ENCODE data around the gene JDP2. TPM values are rescaled to one million over a fixed set of nuclear protein-coding genes. Genes with fewer than 3 reads are reported as not detected.

JDP2 gene
- total and polyA plus RNA-seq, 2 of the 4 experiments (the other 2 are of a cell fraction), result 35.7 to 38.4 TPM

DNA sequence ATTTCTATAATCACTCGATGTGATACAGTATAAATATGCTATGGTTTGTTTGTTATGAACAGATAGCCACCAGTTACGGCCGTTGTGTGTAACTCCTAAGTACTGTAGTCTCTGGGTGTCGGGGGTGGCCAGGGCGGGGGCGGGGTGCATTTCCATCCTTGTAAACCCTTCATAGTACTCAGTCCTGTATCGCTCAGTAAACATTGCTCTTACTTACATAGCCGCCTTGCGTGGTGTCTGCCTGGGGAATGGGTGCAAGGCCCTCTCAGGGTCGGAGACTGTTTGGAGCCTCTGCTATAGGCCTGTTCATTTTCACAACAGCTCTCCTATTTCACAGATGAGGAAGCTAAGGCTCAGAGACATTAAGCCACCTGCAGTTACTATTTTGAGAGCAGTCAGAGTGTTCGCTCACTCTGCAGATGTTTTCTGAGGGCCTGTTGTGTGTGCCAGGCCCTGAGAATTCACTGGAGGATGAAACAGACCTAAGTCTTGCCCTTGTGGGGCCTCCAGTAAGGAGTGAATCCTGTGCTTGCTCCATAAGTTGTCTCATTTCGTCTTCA is 42.5 kb downstream of the JDP2 start:
- H3K4me2 ChIP-seq (ENCODE audit: low read depth, low read length), result no peak overlapping the region
- intact Hi-C loops (cut with micrococcal nuclease) (no loop called here), in situ Hi-C loops (cut with MboI; ENCODE audit: low sequenced_read_pairs) (no loop called here), dilution Hi-C loops (cut with HindIII; ENCODE audit: low sequenced_read_pairs, unreplicated experiment) (no loop called here)
- no peak for ATAC-seq (ENCODE audit: low read depth)
- peaks cover 62% of the 10 kb centered on the region for H3K36me3 ChIP-seq (ENCODE audit: control insufficient read depth, insufficient read depth, low read length)
- H3K27me3 ChIP-seq (ENCODE audit: control insufficient read depth, insufficient read depth, low read length), result no peaks in the 10 kb centered on the region
- H3K9me3 ChIP-seq (ENCODE audit: control insufficient read depth, insufficient read depth, low read length), result no peaks in the 10 kb centered on the region
- no peak overlapping the region for H4K8ac ChIP-seq (ENCODE audit: low read depth in 2 of 2, low read length in 2 of 2)
- H2AFZ ChIP-seq (replicated peaks; ENCODE audit: low read length, poor library complexity), result no peak overlapping the region
- BruUV-seq (replicated peaks), result no TSS peak
- H3K14ac ChIP-seq (replicated peaks; ENCODE audit: low read depth, low read length), result no peak overlapping the region
- peaks cover 54% of the 10 kb centered on the region for H4K20me1 ChIP-seq (ENCODE audit: insufficient read depth, low read length)
- no peaks in the 10 kb centered on the region; the same call in 1 of the 2 replicates for H3K9me1 ChIP-seq (ENCODE audit: insufficient read depth, low read length)
- H2BK20ac ChIP-seq (ENCODE audit: low read depth, low read length), result no peak overlapping the region
- H3K4me3 ChIP-seq (ENCODE audit: insufficient read depth, low read depth, low read length), result no peak overlapping the region
- TF ChIP-seq CTCF (conservative IDR thresholded peaks at IDR 0.05; ENCODE audit: low read depth, low read length), result no peak
- TF ChIP-seq RCOR1 (IDR thresholded peaks at IDR 0.05; ENCODE audit: insufficient replicate concordance, low read length), result no peak
- no peak for TF ChIP-seq ELK1 (IDR thresholded peaks at IDR 0.05; ENCODE audit: borderline replicate concordance, low read depth, low read length)
- TF ChIP-seq MXI1 (IDR thresholded peaks at IDR 0.05; ENCODE audit: borderline replicate concordance, low read depth, low read length), result no peak
- TF ChIP-seq POLR2A (IDR thresholded peaks at IDR 0.05; ENCODE audit: low read depth, low read length), result no peak
- TF ChIP-seq USF2 (IDR thresholded peaks at IDR 0.05; ENCODE audit: low read depth, low read length), result no peak
- no peak for TF ChIP-seq BHLHE40 (IDR thresholded peaks at IDR 0.05; ENCODE audit: low read depth, low read length)
- TF ChIP-seq RFX5 (IDR thresholded peaks at IDR 0.05; ENCODE audit: low read depth, low read length), result no peak
- no peak for TF ChIP-seq NFE2L2 (IDR thresholded peaks at IDR 0.05; ENCODE audit: low read depth, low read length)
- no peak for TF ChIP-seq FOS (IDR thresholded peaks at IDR 0.05; ENCODE audit: low read depth, low read length)
- no peak overlapping the region for H3K27ac ChIP-seq (ENCODE audit: insufficient read depth, low read length)
- POLR2A ChIA-PET (ENCODE audit: unreplicated experiment), result no interaction called here
- H2BK5ac ChIP-seq (ENCODE audit: low read depth, low read length, poor library complexity, severe bottlenecking), result no peak overlapping the region
- H4K5ac ChIP-seq (ENCODE audit: low read depth, low read length), result no peak overlapping the region
- H3K9ac ChIP-seq (ENCODE audit: low read depth, low read length), result no peak overlapping the region
- no peak overlapping the region for H3K18ac ChIP-seq (ENCODE audit: low read depth, low read length)
- no peak overlapping the region for H2BK15ac ChIP-seq (ENCODE audit: low read depth, low read length)
- CTCF ChIA-PET, result no interaction called here
- no peak overlapping the region for H3K4ac ChIP-seq (ENCODE audit: low read depth, low read length)
- WGBS, 2 experiments (ENCODE audit: extremely low coverage in 2 of 2, insufficient read length in 1 of 2), result 100% methylated on average over 2 of the region's 12 CpGs; no CpG with 5 or more reads in 1 of the 2 experiments
- H2BK120ac ChIP-seq (ENCODE audit: low read depth, low read length), result no peak overlapping the region
- DNase-seq, result no peak
- no peak overlapping the region for H2AK5ac ChIP-seq (ENCODE audit: low read depth, low read length)
- H3K4me1 ChIP-seq (ENCODE audit: control insufficient read depth, insufficient read depth, low read length), result no peaks in the 10 kb centered on the region; the same call in 1 of the 2 replicates
- peaks cover 11 to 53% of the 10 kb centered on the region in 2 experiments for H3K79me1 ChIP-seq (ENCODE audit: low read depth in 1 of 2, low read length in 2 of 2)
- H2AK9ac ChIP-seq (replicated peaks; ENCODE audit: low read depth, low read length, poor library complexity), result no peak overlapping the region
- no peak overlapping the region for H3K23ac ChIP-seq (ENCODE audit: low read depth, low read length)
- H4K91ac ChIP-seq (ENCODE audit: insufficient read depth, low read depth, low read length), result no peak overlapping the region
- no peak overlapping the region for H3K56ac ChIP-seq (ENCODE audit: extremely low read depth, insufficient read depth, low read length)
